ENCODE measurements around the gene GFER.
A peak's percentile ranks its signal among the peaks of the same experiment; 100 is the strongest.
"Not testable (repeated sequence)": the region's sequence is repeated elsewhere in the genome, so short reads cannot be mapped to it uniquely, and the experiment has no call there.

Gene GFER

GRCh38 chr16:2008631-2009163, 24.7 kb downstream of the GFER start:
- Histone ChIP-seq H3K27me3 (ENCODE audit: control insufficient read depth, insufficient read depth, low read length) (no peaks in the 10 kb centered on the region), H3K4me1 (ENCODE audit: control insufficient read depth, insufficient read depth, low read length) (peaks cover 10% of the 10 kb centered on the region), H3K9ac (ENCODE audit: low read depth, low read length) (peak overlapping the region; percentile 89), H3K36me3 (ENCODE audit: control insufficient read depth, insufficient read depth, low read length) (peaks cover 6% of the 10 kb centered on the region), H3K4me3 (ENCODE audit: low read depth, low read length) (peak overlapping the region; percentile 91), H3K9me3 (ENCODE audit: control insufficient read depth, insufficient read depth, low read length) (no peaks in the 10 kb centered on the region)

- peak overlapping the region; percentile 89 for H3K9ac ChIP-seq (ENCODE audit: low read depth, low read length)
- H3K36me3 ChIP-seq (ENCODE audit: control insufficient read depth, insufficient read depth, low read length): peaks cover 6% of the 10 kb centered on the region
- peaks cover 10% of the 10 kb centered on the region for H3K4me1 ChIP-seq (ENCODE audit: control insufficient read depth, insufficient read depth, low read length)
- peak overlapping the region; percentile 91 for H3K4me3 ChIP-seq (ENCODE audit: low read depth, low read length)
- no peaks in the 10 kb centered on the region for H3K27me3 ChIP-seq (ENCODE audit: control insufficient read depth, insufficient read depth, low read length)
- H3K9me3 ChIP-seq (ENCODE audit: control insufficient read depth, insufficient read depth, low read length): no peaks in the 10 kb centered on the region
Observed at GRCh38 chr16:2009164-2009711, 25.2 kb downstream of the GFER start.

DNA sequence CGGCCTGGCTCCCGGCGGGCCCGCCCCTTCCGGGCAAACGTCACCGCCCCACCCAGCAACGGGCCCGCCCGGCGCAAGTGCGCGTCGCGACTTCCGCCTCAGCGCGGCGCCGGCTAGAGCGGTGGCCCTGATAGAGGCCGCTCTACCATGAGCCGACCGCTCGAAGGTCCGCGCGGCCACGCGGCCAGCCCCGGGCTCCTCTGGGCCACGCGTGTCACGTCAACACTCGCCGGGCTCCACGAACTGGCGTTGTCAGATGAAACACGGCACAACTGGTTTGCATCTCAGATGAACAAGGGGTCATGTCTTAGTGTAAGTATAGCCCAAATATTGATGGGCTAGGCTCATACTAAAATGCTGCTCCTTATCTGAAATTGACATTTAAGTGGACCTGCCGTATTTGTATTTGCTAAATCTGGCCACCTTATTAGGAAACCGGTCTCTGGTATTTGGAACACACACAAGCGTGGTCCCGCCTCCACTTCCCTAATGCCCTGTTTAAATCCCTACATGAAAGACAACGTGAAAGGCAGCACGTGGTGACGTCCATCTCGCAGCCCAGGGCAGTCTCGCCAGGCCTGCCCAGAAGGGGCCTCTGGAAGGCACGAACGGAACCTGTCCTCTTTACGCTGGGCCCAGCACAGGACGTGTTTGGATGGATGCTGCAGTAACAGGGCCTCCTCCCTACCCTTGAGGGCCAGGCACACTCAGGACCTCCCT, 26.0 kb downstream of the GFER start, which contains the start of gene ZNF598:
Gene ZNF598 (minus strand): TSS at position 31 of the 720 bp plus-strand sequence.
- Histone ChIP-seq H3K36me3 (ENCODE audit: control insufficient read depth, insufficient read depth, low read length) (peaks cover 6% of the 10 kb centered on the region), H3K4me3 (ENCODE audit: low read depth, low read length) (peak within 1 kb of the TSS; percentile 91), H3K9ac (ENCODE audit: low read depth, low read length) (peak within 1 kb of the TSS; percentile 89), H3K4me1 (ENCODE audit: control insufficient read depth, insufficient read depth, low read length) (peaks cover 10% of the 10 kb centered on the region), H3K9me3 (ENCODE audit: control insufficient read depth, insufficient read depth, low read length) (no peaks in the 10 kb centered on the region), H3K27me3 (ENCODE audit: control insufficient read depth, insufficient read depth, low read length) (no peaks in the 10 kb centered on the region)

GRCh38 chr16:2011726-2012125, 27.7 kb downstream of the GFER start:
- H3K4me1 ChIP-seq (ENCODE audit: control insufficient read depth, insufficient read depth, low read length); H3K9ac ChIP-seq (ENCODE audit: low read depth, low read length); H3K36me3 ChIP-seq (ENCODE audit: control insufficient read depth, insufficient read depth, low read length); H3K27me3 ChIP-seq (ENCODE audit: control insufficient read depth, insufficient read depth, low read length); H3K4me3 ChIP-seq (ENCODE audit: low read depth, low read length); H3K9me3 ChIP-seq (ENCODE audit: control insufficient read depth, insufficient read depth, low read length): not testable (repeated sequence)

DNA sequence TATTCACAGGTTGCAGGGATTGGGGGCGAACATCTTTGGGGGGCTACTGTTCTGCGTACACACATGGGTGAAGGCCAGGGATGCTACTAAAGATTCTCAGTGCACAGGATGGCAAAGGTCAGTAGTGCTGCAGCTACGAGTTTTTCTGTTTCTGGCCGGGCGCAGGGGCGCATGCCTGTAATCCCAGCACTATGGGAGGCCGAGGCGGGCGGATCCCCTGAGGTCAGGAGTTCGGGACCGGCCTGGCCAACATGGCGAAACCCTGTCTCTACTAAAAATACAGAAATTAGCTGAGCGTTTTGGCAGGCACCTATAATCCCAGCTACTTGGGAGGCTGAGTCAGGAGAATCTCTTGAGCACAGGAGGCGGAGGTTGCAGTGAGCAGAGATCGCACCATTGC, 29.5 kb downstream of the GFER start:
- Histone ChIP-seq H3K4me1 (ENCODE audit: control insufficient read depth, insufficient read depth, low read length) (peaks cover 5% of the 10 kb centered on the region), H3K9me3 (ENCODE audit: control insufficient read depth, insufficient read depth, low read length) (no peaks in the 10 kb centered on the region), H3K36me3 (ENCODE audit: control insufficient read depth, insufficient read depth, low read length) (no peaks in the 10 kb centered on the region), H3K9ac (ENCODE audit: low read depth, low read length) (no peak overlapping the region), H3K27me3 (ENCODE audit: control insufficient read depth, insufficient read depth, low read length) (peaks cover 4% of the 10 kb centered on the region), H3K4me3 (ENCODE audit: low read depth, low read length) (no peak overlapping the region)

GRCh38 chr16:2015117-2015946, 31.3 kb downstream of the GFER start:
- Histone ChIP-seq H3K9me3 (ENCODE audit: control insufficient read depth, insufficient read depth, low read length) (no peaks in the 10 kb centered on the region), H3K4me1 (ENCODE audit: control insufficient read depth, insufficient read depth, low read length) (peaks cover 2% of the 10 kb centered on the region), H3K4me3 (ENCODE audit: low read depth, low read length) (no peak overlapping the region), H3K36me3 (ENCODE audit: control insufficient read depth, insufficient read depth, low read length) (no peaks in the 10 kb centered on the region), H3K27me3 (ENCODE audit: control insufficient read depth, insufficient read depth, low read length) (peaks cover 20% of the 10 kb centered on the region), H3K9ac (ENCODE audit: low read depth, low read length) (no peak overlapping the region)

GRCh38 chr16:2015947-2016208, 31.9 kb downstream of the GFER start:
- Histone ChIP-seq H3K4me3 (ENCODE audit: low read depth, low read length) (no peak overlapping the region), H3K36me3 (ENCODE audit: control insufficient read depth, insufficient read depth, low read length) (no peaks in the 10 kb centered on the region), H3K4me1 (ENCODE audit: control insufficient read depth, insufficient read depth, low read length) (no peaks in the 10 kb centered on the region), H3K9ac (ENCODE audit: low read depth, low read length) (no peak overlapping the region), H3K9me3 (ENCODE audit: control insufficient read depth, insufficient read depth, low read length) (no peaks in the 10 kb centered on the region), H3K27me3 (ENCODE audit: control insufficient read depth, insufficient read depth, low read length) (peaks cover 26% of the 10 kb centered on the region)

- Histone ChIP-seq H3K4me3 (ENCODE audit: low read depth, low read length) (no peak overlapping the region), H3K9ac (ENCODE audit: low read depth, low read length) (no peak overlapping the region), H3K9me3 (ENCODE audit: control insufficient read depth, insufficient read depth, low read length) (no peaks in the 10 kb centered on the region), H3K27me3 (ENCODE audit: control insufficient read depth, insufficient read depth, low read length) (peaks cover 31% of the 10 kb centered on the region), H3K36me3 (ENCODE audit: control insufficient read depth, insufficient read depth, low read length) (no peaks in the 10 kb centered on the region), H3K4me1 (ENCODE audit: control insufficient read depth, insufficient read depth, low read length) (no peaks in the 10 kb centered on the region)
Observed at GRCh38 chr16:2016407-2016922, 32.5 kb downstream of the GFER start.

- Histone ChIP-seq H3K27me3 (ENCODE audit: control insufficient read depth, insufficient read depth, low read length) (peaks cover 34% of the 10 kb centered on the region), H3K9ac (ENCODE audit: low read depth, low read length) (no peak within 1 kb of the TSS), H3K36me3 (ENCODE audit: control insufficient read depth, insufficient read depth, low read length) (no peaks in the 10 kb centered on the region), H3K9me3 (ENCODE audit: control insufficient read depth, insufficient read depth, low read length) (no peaks in the 10 kb centered on the region), H3K4me1 (ENCODE audit: control insufficient read depth, insufficient read depth, low read length) (no peaks in the 10 kb centered on the region), H3K4me3 (ENCODE audit: low read depth, low read length) (peak within 1 kb of the TSS; percentile 59)
Observed at GRCh38 chr16:2019518-2019920, 35.5 kb downstream of the GFER start, which contains the start of gene NPW. Gene NPW, plus strand, starts transcription at chr16:2019785.

GRCh38 chr16:2019921-2020831, 36.2 kb downstream of the GFER start:
- Histone ChIP-seq H3K4me3 (ENCODE audit: low read depth, low read length) (peak overlapping the region; percentile 59), H3K9ac (ENCODE audit: low read depth, low read length) (no peak overlapping the region), H3K4me1 (ENCODE audit: control insufficient read depth, insufficient read depth, low read length) (no peaks in the 10 kb centered on the region), H3K36me3 (ENCODE audit: control insufficient read depth, insufficient read depth, low read length) (no peaks in the 10 kb centered on the region), H3K27me3 (ENCODE audit: control insufficient read depth, insufficient read depth, low read length) (peaks cover 34% of the 10 kb centered on the region), H3K9me3 (ENCODE audit: control insufficient read depth, insufficient read depth, low read length) (no peaks in the 10 kb centered on the region)

GRCh38 chr16:2022723-2023091, 38.7 kb downstream of the GFER start:
- H3K4me3 ChIP-seq (ENCODE audit: low read depth, low read length): peak overlapping the region; percentile 69
- H3K9ac ChIP-seq (ENCODE audit: low read depth, low read length): peak overlapping the region; percentile 47

More at GRCh38 chr16:2022723-2023091, 38.7 kb downstream of the GFER start:
- Histone ChIP-seq H3K4me1 (ENCODE audit: control insufficient read depth, insufficient read depth, low read length) (peaks cover 2% of the 10 kb centered on the region), H3K27me3 (ENCODE audit: control insufficient read depth, insufficient read depth, low read length) (peaks cover 47% of the 10 kb centered on the region), H3K36me3 (ENCODE audit: control insufficient read depth, insufficient read depth, low read length) (no peaks in the 10 kb centered on the region), H3K9me3 (ENCODE audit: control insufficient read depth, insufficient read depth, low read length) (no peaks in the 10 kb centered on the region)
